AG09319 (cell line): ENCODE results near the gene PSMD7.
A peak's percentile ranks its signal among the peaks of the same experiment; 100 is the strongest.

Source experiments
- DNase-seq: peaks from one replicate; pipeline ENCODE4 v3.0.0-alpha.2; 2010; ENCODE audit warnings: low read depth; ENCODE audit errors: extremely low read depth
- TF ChIP-seq, protein P1 (sequence below): IDR thresholded peaks from 2 replicates; pipeline ENCODE4 v1.5.1; 2011; ENCODE audit warnings: low read depth, mild to moderate bottlenecking, inconsistent platforms, low read length, moderate library complexity

Gene PSMD7

GRCh38 chr16:74305281-74305680 is 8.7 kb downstream of the PSMD7 start:
- no peak for DNase-seq
- TF ChIP-seq, protein P1, sequence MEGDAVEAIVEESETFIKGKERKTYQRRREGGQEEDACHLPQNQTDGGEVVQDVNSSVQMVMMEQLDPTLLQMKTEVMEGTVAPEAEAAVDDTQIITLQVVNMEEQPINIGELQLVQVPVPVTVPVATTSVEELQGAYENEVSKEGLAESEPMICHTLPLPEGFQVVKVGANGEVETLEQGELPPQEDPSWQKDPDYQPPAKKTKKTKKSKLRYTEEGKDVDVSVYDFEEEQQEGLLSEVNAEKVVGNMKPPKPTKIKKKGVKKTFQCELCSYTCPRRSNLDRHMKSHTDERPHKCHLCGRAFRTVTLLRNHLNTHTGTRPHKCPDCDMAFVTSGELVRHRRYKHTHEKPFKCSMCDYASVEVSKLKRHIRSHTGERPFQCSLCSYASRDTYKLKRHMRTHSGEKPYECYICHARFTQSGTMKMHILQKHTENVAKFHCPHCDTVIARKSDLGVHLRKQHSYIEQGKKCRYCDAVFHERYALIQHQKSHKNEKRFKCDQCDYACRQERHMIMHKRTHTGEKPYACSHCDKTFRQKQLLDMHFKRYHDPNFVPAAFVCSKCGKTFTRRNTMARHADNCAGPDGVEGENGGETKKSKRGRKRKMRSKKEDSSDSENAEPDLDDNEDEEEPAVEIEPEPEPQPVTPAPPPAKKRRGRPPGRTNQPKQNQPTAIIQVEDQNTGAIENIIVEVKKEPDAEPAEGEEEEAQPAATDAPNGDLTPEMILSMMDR = no peak

GRCh38 chr16:74305978-74306784 is 9.6 kb downstream of the PSMD7 start:
- DNase-seq = no peak
- TF ChIP-seq, protein P1 = no peak

- TF ChIP-seq, protein P1 = no peak
- no peak for DNase-seq
These were observed 10.8 kb downstream of the PSMD7 start for GRCh38 chr16:74307383-74307782.

DNA sequence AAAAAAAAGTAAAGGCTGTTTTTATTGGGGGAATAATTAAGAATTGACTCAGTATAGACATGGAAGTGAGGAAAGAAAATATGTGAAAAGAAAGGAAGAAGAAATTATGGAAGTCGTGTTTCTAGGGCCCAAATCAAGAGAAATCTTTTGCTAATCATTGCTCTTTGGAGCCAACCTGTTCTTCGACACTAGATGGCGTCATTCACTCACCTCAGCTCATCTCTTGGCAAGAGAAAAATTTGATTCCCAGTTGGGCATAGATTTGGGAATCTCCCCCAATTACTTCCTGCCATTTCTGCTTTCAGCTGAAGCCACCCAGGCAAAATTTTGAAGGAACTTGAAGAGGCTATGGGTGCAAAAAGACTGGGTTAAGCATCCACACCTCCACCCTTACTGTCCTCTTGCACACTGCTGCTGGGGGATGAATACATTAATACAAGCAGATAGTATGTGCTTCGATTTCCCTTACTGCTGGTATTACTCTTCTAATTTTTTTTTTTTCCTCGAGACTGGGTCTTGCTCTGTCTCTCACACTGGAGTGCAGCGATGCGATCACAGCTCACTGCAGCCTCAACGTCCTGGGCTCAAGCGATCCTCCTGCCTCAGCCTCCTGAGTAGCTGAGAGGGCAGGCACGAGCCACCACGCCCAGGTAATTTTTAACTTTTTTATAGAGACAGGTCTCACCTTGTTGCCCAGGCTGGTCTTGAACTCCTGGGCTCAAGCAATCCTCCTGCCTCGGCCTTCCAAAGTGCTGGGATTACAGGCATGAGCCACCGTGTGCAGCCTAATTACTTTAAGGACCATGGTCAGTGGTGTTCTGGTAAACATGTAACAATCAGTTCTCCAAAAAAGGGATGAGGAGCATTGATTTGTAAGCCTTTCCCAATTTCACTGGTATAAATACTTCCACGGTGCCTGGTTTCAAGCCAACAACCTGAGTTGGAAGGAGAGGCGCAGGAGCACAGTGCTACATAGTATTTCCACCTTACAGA is 13.5 kb downstream of the PSMD7 start:
- no peak for DNase-seq
- TF ChIP-seq, protein P1 = peak; percentile 74

DNA sequence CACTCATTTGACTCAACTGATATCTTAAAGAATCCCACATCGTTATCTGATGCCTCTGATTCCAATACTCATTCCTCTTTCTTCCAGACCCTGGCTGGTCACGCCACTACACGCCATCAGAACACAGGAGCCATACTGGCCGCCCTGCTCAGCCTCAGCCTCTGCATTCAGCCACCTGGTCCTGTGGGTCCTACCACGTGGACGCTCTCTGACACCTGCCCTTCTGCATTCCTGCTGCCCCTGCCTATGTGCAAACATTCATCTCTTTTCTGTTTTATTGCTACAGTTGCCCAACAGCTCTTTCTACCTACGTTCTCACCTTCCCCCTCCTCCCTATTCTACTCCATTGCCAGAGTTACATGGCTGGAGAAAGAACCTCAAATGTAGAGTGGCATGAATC is 18.4 kb downstream of the PSMD7 start:
- TF ChIP-seq, protein P1 = no peak
- DNase-seq = no peak

GRCh38 chr16:74320707-74321106 is 24.1 kb downstream of the PSMD7 start:
- DNase-seq = no peak
- TF ChIP-seq, protein P1 = no peak

GRCh38 chr16:74321356-74321755 is 24.7 kb downstream of the PSMD7 start:
- DNase-seq = no peak

More at GRCh38 chr16:74321356-74321755, 24.7 kb downstream of the PSMD7 start:
- TF ChIP-seq, protein P1 = no peak
